ENCODE data around the gene DTX3. TPM values are rescaled to one million over a fixed set of nuclear protein-coding genes. Genes with fewer than 3 reads are reported as not detected.
"Not testable (repeated sequence)": the region's sequence is repeated elsewhere in the genome, so short reads cannot be mapped to it uniquely, and the experiment has no call there.

The DTX3 gene
- total and polyA plus RNA-seq, 10 donors = 13.7 to 30.7 (median 21.6) TPM

DNA sequence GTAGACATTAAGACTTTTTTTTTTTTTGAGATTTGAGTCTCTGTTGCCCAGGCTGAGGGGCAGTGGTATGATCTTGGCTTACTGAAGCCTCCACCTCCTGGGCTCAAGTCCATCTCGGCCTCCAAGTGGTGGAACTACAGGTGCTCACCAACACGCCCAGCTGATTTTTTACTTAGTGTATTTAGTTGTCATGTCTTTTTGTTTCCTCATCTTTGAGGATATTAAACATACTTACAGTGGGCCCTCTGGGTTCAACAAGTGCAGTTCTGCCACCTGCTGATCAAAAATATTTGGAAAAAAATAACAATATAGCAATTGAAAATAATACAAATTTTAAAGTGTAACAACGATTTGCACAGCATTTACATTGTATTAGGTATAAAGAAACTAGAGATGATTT, 32.7 kb downstream of the DTX3 start:
- H3K4me3 ChIP-seq = no peak overlapping the region
- peaks cover 2 to 78% (median 22%) of the 10 kb centered on the region in 7 donors for H3K27me3 ChIP-seq (replicated peaks in 1 of 7)
- peaks cover 7 to 14% (median 13%) of the 10 kb centered on the region in 6 donors for H3K4me1 ChIP-seq
- no peaks in the 10 kb centered on the region for H3K9me3 ChIP-seq
- DNase-seq = no peak
- H3K27ac ChIP-seq = no peak overlapping the region
- H3K36me3 ChIP-seq = no peaks in the 10 kb centered on the region
- intact Hi-C loops (cut with DNase I; ENCODE audit: low total_unique reads) = no loop called here
- 58 to 79% (median 62%) methylated on average over 3 of the region's 3 CpGs for WGBS, 5 donors
- no peak for TF ChIP-seq CTCF (IDR thresholded peaks at IDR 0.05 in 8 of 11, conservative IDR thresholded peaks at IDR 0.05 in 3 of 11)
- TF ChIP-seq POLR2AphosphoS5 (IDR thresholded peaks at IDR 0.05) = no peak
- no peak for TF ChIP-seq POLR2A (IDR thresholded peaks at IDR 0.05)

GRCh38 chr12:57638096-57638495, 33.5 kb downstream of the DTX3 start:
- intact Hi-C loops (cut with DNase I; ENCODE audit: low total_unique reads) = no loop called here
- no peak overlapping the region for H3K4me3 ChIP-seq
- H3K27ac ChIP-seq = no peak overlapping the region
- no peaks in the 10 kb centered on the region for H3K36me3 ChIP-seq
- H3K4me1 ChIP-seq = peaks cover 3 to 7% (median 6%) of the 10 kb centered on the region in 6 donors
- TF ChIP-seq POLR2A (IDR thresholded peaks at IDR 0.05) (no peak), POLR2AphosphoS5 (IDR thresholded peaks at IDR 0.05) (no peak), CTCF (IDR thresholded peaks at IDR 0.05 in 8 of 11, conservative IDR thresholded peaks at IDR 0.05 in 3 of 11) (no peak)
- H3K9me3 ChIP-seq = no peaks in the 10 kb centered on the region
- 74 to 92% (median 85%) methylated on average over 3 of the region's 3 CpGs for WGBS, 5 donors
- H3K27me3 ChIP-seq (replicated peaks in 1 of 7) = peaks cover 0 to 76% (median 16%) of the 10 kb centered on the region in 7 donors
- DNase-seq = no peak

DNA sequence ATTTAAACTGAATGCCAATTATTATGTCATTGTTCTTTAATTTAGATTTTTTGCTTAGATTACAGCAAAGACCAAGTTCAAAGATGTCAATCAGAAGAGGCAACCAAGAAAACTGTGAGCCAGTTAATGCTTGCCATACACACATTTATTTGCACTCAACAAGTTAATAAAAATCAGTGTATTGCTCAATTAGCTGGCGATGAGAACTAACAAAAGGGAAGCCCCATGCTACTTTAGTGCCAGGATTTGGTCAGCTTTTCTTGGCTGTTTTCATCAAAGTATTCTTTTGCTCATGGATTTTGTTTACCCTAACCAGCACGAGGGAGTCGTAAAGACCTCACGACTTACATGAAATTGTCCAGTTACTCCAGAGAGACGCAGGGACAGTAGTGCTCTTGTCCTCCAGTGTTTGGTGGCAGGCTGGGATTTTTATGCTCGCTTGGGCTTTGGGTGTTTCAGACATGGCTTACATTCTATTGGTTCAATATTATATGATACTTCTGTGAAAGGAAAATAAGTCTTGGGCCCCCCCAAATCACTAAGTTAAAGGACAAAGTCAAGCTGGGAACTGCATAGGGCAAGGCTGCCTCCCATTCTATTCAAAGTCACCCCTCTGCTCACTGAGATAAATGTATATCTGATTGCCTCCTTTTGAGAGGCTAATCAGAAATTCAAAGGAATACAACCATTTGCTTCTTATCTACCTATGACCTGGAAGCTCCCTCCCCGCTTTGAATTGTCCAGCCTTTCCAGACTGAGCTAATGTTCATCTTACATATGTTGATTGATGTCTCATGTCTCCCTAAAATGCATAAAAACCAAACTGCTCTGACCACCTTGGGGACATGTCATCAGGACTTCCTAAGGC, 35.8 kb downstream of the DTX3 start:
- H3K4me3 ChIP-seq = no peak overlapping the region
- no peak for TF ChIP-seq CTCF (IDR thresholded peaks at IDR 0.05 in 8 of 11, conservative IDR thresholded peaks at IDR 0.05 in 3 of 11)
- no peak for TF ChIP-seq POLR2A (IDR thresholded peaks at IDR 0.05)
- TF ChIP-seq POLR2AphosphoS5 (IDR thresholded peaks at IDR 0.05) = no peak
- H3K9me3 ChIP-seq = peaks cover 0 to 15% (median 9%) of the 10 kb centered on the region in 8 donors
- intact Hi-C loops (cut with DNase I; ENCODE audit: low total_unique reads) = no loop called here
- no peaks in the 10 kb centered on the region for H3K36me3 ChIP-seq
- peaks cover 0 to 67% (median 12%) of the 10 kb centered on the region in 7 donors for H3K27me3 ChIP-seq (replicated peaks in 1 of 7)
- H3K27ac ChIP-seq = no peak overlapping the region
- no peaks in the 10 kb centered on the region for H3K4me1 ChIP-seq
- WGBS, 5 donors = 72 to 83% (median 75%) methylated on average over 7 of the region's 7 CpGs
- no peak for DNase-seq

DNA sequence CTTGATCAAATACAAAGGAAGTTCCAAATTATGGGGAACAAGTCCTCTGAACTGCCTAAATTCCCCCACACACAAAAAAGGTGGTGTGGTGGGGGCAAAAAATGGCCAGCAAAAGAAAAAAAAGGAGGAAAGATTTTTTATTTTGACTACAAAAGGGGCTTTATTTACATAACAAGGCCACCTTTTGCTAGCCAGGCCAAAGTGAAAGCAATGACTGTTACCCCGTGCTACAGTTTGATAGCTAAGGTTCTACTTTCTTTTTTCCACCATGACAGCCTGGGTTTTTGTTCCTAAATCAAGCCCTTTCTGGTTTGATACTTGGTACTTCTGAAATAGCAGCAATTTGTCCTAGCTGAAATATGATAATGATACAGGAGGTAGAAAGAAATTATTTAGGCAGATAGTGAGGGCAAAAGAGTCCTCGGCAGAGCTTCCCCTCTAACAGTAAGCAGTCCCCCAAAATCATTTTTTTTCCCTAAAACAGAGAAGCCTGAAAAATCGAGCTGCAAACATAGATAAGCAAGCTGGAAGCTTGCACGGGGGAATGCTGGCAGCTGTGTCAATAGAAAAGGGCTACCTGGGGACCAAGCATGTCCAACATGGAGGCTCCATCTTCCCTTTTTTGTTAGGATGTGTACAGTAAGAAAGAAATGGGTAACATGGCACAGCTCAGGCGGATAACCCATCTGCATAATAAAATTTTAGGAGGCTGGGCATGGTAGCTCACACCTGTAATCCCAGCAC, 37.2 kb downstream of the DTX3 start:
- Histone ChIP-seq H3K36me3 (no peaks in the 10 kb centered on the region), H3K27me3 (replicated peaks in 1 of 7) (peaks cover 0 to 62% (median 3%) of the 10 kb centered on the region in 7 donors), H3K4me3 (no peak overlapping the region), H3K9me3 (peaks cover 0 to 27% (median 20%) of the 10 kb centered on the region in 8 donors), H3K4me1 (no peaks in the 10 kb centered on the region), H3K27ac (no peak overlapping the region)
- WGBS, 5 donors = 52 to 59% (median 55%) methylated on average over 5 of the region's 5 CpGs
- DNase-seq = no peak
- no peak for TF ChIP-seq POLR2A (IDR thresholded peaks at IDR 0.05)
- TF ChIP-seq POLR2AphosphoS5 (IDR thresholded peaks at IDR 0.05) = no peak
- intact Hi-C loops (cut with DNase I; ENCODE audit: low total_unique reads) = no loop called here

- WGBS, 5 donors = 73 to 79% (median 75%) methylated on average over 10 to 13 of the region's 13 CpGs
- DNase-seq; intact Hi-C loops (cut with DNase I; ENCODE audit: low total_unique reads); H3K4me3 ChIP-seq; H3K27ac ChIP-seq; H3K4me1 ChIP-seq; H3K36me3 ChIP-seq: not testable (repeated sequence)
- peaks cover 0 to 33% (median 0%) of the 10 kb centered on the region in 7 donors for H3K27me3 ChIP-seq (replicated peaks in 1 of 7)
- H3K9me3 ChIP-seq = peaks cover 0 to 27% (median 20%) of the 10 kb centered on the region in 8 donors
Observed at GRCh38 chr12:57645990-57646658, 41.5 kb downstream of the DTX3 start.

DNA sequence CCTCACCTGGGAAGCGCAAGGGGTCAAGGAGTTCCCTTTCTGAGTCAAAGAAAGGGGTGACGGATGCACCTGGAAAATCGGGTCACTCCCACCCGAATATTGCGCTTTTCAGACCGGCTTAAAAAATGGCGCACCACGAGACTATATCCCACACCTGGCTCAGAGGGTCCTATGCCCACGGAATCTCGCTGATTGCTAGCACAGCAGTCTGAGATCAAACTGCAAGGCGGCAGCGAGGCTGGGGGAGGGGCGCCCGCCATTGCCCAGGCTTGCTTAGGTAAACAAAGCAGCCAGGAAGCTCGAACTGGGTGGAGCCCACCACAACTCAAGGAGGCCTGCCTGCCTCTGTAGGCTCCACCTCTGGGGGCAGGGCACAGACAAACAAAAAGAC, 42.0 kb downstream of the DTX3 start:
- H3K27ac ChIP-seq; intact Hi-C loops (cut with DNase I; ENCODE audit: low total_unique reads); H3K36me3 ChIP-seq; DNase-seq; H3K4me3 ChIP-seq; H3K4me1 ChIP-seq: not testable (repeated sequence)
- WGBS, 5 donors = 90 to 100% (median 94%) methylated on average over 1 to 10 of the region's 15 CpGs
- Histone ChIP-seq H3K27me3 (replicated peaks in 1 of 7) (peaks cover 0 to 28% (median 0%) of the 10 kb centered on the region in 7 donors), H3K9me3 (peaks cover 0 to 27% (median 20%) of the 10 kb centered on the region in 8 donors)
